WTC11 (cell line): ENCODE results near the gene SLC43A3. TPM values are rescaled to one million over a fixed set of nuclear protein-coding genes. Genes with fewer than 3 reads are reported as not detected.

Source experiments
- ATAC-seq: fragments of 200-7000 bp; cut with Tn5 transposase; 2 replicates; pipeline ENCODE4 v1.10.0; 2021; ENCODE audit warnings: mild to moderate bottlenecking, moderate library complexity
- CTCF ChIA-PET: fragments of 300-600 bp; sonication (Branson Sonifier 250); formaldehyde crosslinking; loops from one replicate; lab custom pipeline; 2021; ENCODE audit warnings: antibody characterized with exemption; lab: Charles Lee
- POLR2A ChIA-PET: fragments of 350-600 bp; sonication (Branson Sonifier 250); formaldehyde crosslinking; loops from one replicate; lab custom pipeline; 2021; ENCODE audit warnings: antibody characterized with exemption; lab: Charles Lee
- DNase-seq: peaks from one replicate; pipeline ENCODE4 v3.0.0; 2021; ENCODE audit warnings: low spot score
- H3K27ac Mint-ChIP-seq: 2 replicates; pipeline ENCODE4 v1.8.0; 2021; ENCODE audit warnings: mixed read lengths
- H3K27me3 Mint-ChIP-seq: 2 replicates; pipeline ENCODE4 v1.8.0; 2021; ENCODE audit warnings: low read depth, mild to moderate bottlenecking, moderate library complexity, mixed read lengths
- H3K36me3 Mint-ChIP-seq: 2 replicates; pipeline ENCODE4 v1.8.0; 2021; ENCODE audit warnings: mixed read lengths
- H3K4me1 Mint-ChIP-seq: 2 replicates; pipeline ENCODE4 v1.8.0; 2022; ENCODE audit warnings: mixed read lengths
- H3K4me3 Mint-ChIP-seq: 2 replicates; pipeline ENCODE4 v1.8.0; 2021; ENCODE audit warnings: mild to moderate bottlenecking, moderate library complexity, mixed read lengths
- H3K9me3 Mint-ChIP-seq: 2 replicates; pipeline ENCODE4 v1.8.0; 2021; ENCODE audit warnings: mixed read lengths
- ARID4B ChIP-seq: sonication (generic); formaldehyde crosslinking; IDR thresholded peaks from 2 replicates; pipeline ENCODE4 v1.8.0; 2023; ENCODE audit warnings: missing genetic modification reagents, mild to moderate bottlenecking, borderline replicate concordance
- ATF1 ChIP-seq: sonication (generic); formaldehyde crosslinking; IDR thresholded peaks from 2 replicates; pipeline ENCODE4 v1.8.1; 2023; ENCODE audit warnings: mild to moderate bottlenecking, moderate library complexity, missing genetic modification reagents
- CBFB ChIP-seq: sonication (generic); formaldehyde crosslinking; IDR thresholded peaks from 2 replicates; pipeline ENCODE4 v1.8.1; 2022; ENCODE audit warnings: mild to moderate bottlenecking, low read depth, missing genetic modification reagents
- EMX1 ChIP-seq: fragments of 250-450 bp; sonication (Bioruptor Pico); IDR thresholded peaks from 2 replicates; pipeline ENCODE4 v1.8.0; 2021; ENCODE audit warnings: mild to moderate bottlenecking
- JAZF1 ChIP-seq: fragments of 250-450 bp; sonication (Bioruptor Pico); IDR thresholded peaks from 2 replicates; pipeline ENCODE4 v1.9.0; 2021; ENCODE audit warnings: moderate library complexity, mild to moderate bottlenecking, inconsistent platforms
- KAT7 ChIP-seq: sonication (generic); formaldehyde crosslinking; IDR thresholded peaks from 2 replicates; pipeline ENCODE4 v1.8.1; 2023; ENCODE audit warnings: missing genetic modification reagents, mild to moderate bottlenecking, borderline replicate concordance
- MXD4 ChIP-seq: fragments of 250-450 bp; sonication (Bioruptor Pico); IDR thresholded peaks from 2 replicates; pipeline ENCODE4 v1.8.0; 2021; ENCODE audit warnings: mild to moderate bottlenecking, moderate library complexity, borderline replicate concordance
- PRRX2 ChIP-seq: fragments of 250-450 bp; sonication (Bioruptor Pico); IDR thresholded peaks from 2 replicates; pipeline ENCODE4 v1.8.0; 2021; ENCODE audit warnings: mild to moderate bottlenecking
- TCF7 ChIP-seq: sonication (generic); formaldehyde crosslinking; IDR thresholded peaks from 2 replicates; pipeline ENCODE4 v1.8.0; 2022; ENCODE audit warnings: mild to moderate bottlenecking, low read depth, missing genetic modification reagents, moderate library complexity
- TP53 ChIP-seq: sonication (generic); formaldehyde crosslinking; IDR thresholded peaks from 2 replicates; pipeline ENCODE4 v1.8.1; 2023; ENCODE audit warnings: mild to moderate bottlenecking, missing genetic modification reagents
- ZNF317 ChIP-seq: sonication (generic); formaldehyde crosslinking; IDR thresholded peaks from 2 replicates; pipeline ENCODE4 v1.8.1; 2023; ENCODE audit warnings: low read depth, mild to moderate bottlenecking, moderate library complexity, missing genetic modification reagents, borderline replicate concordance
- ZNF416 ChIP-seq: fragments of 250-450 bp; sonication (Bioruptor Pico); IDR thresholded peaks from 2 replicates; pipeline ENCODE4 v1.9.0; 2021; ENCODE audit warnings: mild to moderate bottlenecking, inconsistent platforms
- ZNF671 ChIP-seq: fragments of 250-450 bp; sonication (Bioruptor Pico); IDR thresholded peaks from 2 replicates; pipeline ENCODE4 v1.8.0; 2021; ENCODE audit warnings: mild to moderate bottlenecking
- total RNA-seq: library from RNA; stranded (reverse); gene quantifications from 3 replicates; pipeline ENCODE4 v1.2.3, GENCODE V29; 2021
- TF ChIP-seq, protein P1 (sequence below): sonication (generic); formaldehyde crosslinking; IDR thresholded peaks from 2 replicates; pipeline ENCODE4 v1.8.1; 2022; ENCODE audit warnings: low read depth, missing genetic modification reagents, borderline replicate concordance
- TF ChIP-seq, protein P2 (sequence below): sonication (generic); formaldehyde crosslinking; IDR thresholded peaks from 2 replicates; pipeline ENCODE4 v1.8.1; 2022; ENCODE audit warnings: low read depth, mild to moderate bottlenecking, moderate library complexity, missing genetic modification reagents, borderline replicate concordance
- TF ChIP-seq, protein P3 (sequence below): fragments of 250-450 bp; sonication (Bioruptor Pico); conservative IDR thresholded peaks from 2 replicates; pipeline ENCODE4 v1.9.0; 2021; ENCODE audit warnings: mild to moderate bottlenecking

SLC43A3 gene
- total RNA-seq, 1 experiment from 2014 or later: 22.6 TPM

DNA sequence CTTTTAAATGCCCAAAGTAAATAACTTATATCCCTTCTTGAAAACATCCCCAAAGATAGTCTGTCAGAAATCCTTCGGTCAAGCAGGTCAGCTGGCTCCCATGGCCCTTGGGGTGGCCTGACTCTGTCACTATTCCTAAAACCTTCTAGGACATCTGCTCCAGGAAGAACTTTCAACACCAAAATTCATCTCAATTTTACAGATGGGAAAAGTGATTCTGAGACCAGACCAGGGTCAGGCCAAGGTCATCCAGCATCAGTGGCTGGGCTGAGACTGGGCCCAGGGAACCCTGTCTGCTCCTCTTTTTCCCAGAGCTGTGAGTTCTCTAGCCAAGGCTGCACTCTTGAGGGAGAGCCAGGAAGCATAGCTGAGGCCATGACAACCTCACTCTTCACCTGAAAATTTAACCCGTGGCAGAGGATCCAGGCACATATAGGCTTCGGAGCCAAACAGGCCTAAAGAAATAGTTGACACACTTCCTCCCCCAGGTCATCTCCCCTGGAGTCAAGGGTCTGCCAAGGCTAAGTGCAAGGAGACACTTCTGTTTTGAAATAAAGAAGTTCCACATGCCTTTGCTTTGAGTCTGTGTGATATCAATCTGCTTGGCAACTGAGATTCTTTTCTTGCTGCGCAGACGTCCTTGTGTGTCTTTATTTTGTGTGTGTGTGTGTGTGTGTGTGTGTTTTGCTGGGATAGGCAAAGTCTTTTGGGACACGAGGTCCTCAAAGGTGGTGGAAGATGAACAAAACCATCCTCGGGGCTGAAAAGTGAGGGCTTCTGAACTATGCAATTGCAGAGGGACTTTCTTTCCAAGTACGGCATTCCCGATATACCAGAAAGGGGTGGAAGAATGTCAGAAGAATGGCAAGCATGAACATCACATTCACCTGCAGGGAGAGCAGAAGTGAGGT is 19.7 kb downstream of the SLC43A3 start:
- DNase-seq (no peak), ATAC-seq (no peak)
- peaks cover 7% of the 10 kb centered on the region; the same call in 1 of the 2 replicates for H3K27me3 Mint-ChIP-seq
- ChIA-PET CTCF (interaction anchor here (1.3 kb wide), 1 partner anchor 53 kb away, joined by 3 read pairs; the partner anchor contains the start of gene RTN4RL2), POLR2A (no interaction called here)
- H3K4me1 Mint-ChIP-seq: no peaks in the 10 kb centered on the region
- TF ChIP-seq MXD4: no peak
- no peak for TF ChIP-seq ZNF671
- TF ChIP-seq, protein P1, sequence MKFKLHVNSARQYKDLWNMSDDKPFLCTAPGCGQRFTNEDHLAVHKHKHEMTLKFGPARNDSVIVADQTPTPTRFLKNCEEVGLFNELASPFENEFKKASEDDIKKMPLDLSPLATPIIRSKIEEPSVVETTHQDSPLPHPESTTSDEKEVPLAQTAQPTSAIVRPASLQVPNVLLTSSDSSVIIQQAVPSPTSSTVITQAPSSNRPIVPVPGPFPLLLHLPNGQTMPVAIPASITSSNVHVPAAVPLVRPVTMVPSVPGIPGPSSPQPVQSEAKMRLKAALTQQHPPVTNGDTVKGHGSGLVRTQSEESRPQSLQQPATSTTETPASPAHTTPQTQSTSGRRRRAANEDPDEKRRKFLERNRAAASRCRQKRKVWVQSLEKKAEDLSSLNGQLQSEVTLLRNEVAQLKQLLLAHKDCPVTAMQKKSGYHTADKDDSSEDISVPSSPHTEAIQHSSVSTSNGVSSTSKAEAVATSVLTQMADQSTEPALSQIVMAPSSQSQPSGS (CRISPR knock-in tag): no peak
- no peak for TF ChIP-seq ARID4B (CRISPR knock-in tag)
- no peak for TF ChIP-seq EMX1
- H3K4me3 Mint-ChIP-seq: no peak overlapping the region
- no peak overlapping the region for H3K27ac Mint-ChIP-seq
- H3K9me3 Mint-ChIP-seq: no peaks in the 10 kb centered on the region
- peaks cover 27% of the 10 kb centered on the region for H3K36me3 Mint-ChIP-seq

GRCh38 chr11:57406337-57406904 is 20.5 kb downstream of the SLC43A3 start:
- H3K27ac Mint-ChIP-seq: no peak overlapping the region
- POLR2A ChIA-PET: no interaction called here

More at GRCh38 chr11:57406337-57406904, 20.5 kb downstream of the SLC43A3 start:
- H3K36me3 Mint-ChIP-seq: peaks cover 25% of the 10 kb centered on the region
- TF ChIP-seq, protein P2, sequence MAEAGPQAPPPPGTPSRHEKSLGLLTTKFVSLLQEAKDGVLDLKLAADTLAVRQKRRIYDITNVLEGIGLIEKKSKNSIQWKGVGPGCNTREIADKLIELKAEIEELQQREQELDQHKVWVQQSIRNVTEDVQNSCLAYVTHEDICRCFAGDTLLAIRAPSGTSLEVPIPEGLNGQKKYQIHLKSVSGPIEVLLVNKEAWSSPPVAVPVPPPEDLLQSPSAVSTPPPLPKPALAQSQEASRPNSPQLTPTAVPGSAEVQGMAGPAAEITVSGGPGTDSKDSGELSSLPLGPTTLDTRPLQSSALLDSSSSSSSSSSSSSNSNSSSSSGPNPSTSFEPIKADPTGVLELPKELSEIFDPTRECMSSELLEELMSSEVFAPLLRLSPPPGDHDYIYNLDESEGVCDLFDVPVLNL (CRISPR knock-in tag): no peak
- no peak for TF ChIP-seq ZNF317 (CRISPR knock-in tag)
- TF ChIP-seq TP53 (CRISPR knock-in tag): no peak
- no peak for TF ChIP-seq ATF1 (CRISPR knock-in tag)
- no peak for TF ChIP-seq KAT7 (CRISPR knock-in tag)
- no peak for TF ChIP-seq ZNF416 (CRISPR knock-in tag)
- no peak for TF ChIP-seq JAZF1 (CRISPR knock-in tag)
- TF ChIP-seq CBFB (CRISPR knock-in tag): no peak
- no peak for TF ChIP-seq PRRX2 (CRISPR knock-in tag)
- TF ChIP-seq, protein P3, sequence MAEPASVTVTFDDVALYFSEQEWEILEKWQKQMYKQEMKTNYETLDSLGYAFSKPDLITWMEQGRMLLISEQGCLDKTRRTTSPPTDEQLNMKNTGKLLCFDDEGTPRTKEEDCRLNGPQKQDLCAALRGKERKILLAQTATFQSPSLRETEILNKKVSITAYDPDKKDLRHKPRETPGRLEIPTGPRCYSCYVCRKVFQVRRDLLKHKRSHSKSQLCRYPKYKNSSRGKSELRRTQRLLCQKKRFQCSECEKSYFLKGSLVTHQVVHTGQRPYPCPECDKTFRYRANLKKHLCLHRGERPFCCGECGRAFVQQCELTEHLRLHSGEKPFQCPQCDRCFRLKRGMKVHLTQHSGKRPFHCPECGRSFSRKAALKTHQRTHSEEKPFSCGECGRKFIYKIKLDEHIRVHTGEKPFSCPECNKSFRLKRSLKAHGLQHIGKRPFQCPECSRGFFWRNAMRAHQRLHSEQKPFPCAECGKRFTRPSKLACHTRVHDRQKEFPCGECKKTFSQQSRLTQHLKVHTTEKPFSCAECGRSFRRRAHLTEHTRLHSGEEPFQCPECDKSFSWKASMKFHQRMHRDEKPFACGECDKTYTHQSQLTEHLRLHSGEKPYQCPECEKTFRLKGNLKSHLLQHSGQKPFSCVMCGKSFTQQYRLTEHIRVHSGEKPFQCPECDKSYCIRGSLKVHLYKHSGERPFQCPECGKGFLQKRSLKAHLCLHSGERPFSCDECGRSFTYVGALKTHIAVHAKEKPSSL (CRISPR knock-in tag): no peak
- no peak for TF ChIP-seq TCF7 (CRISPR knock-in tag)
- ATAC-seq (no peak), DNase-seq (no peak)
- CTCF ChIA-PET: interaction anchor here (1.3 kb wide), 1 partner anchor 54 kb away, joined by 3 read pairs; the partner anchor contains the start of gene RTN4RL2
- no peak overlapping the region for H3K4me3 Mint-ChIP-seq
- no peaks in the 10 kb centered on the region for H3K9me3 Mint-ChIP-seq
- H3K4me1 Mint-ChIP-seq: no peaks in the 10 kb centered on the region
- H3K27me3 Mint-ChIP-seq: peaks cover 7% of the 10 kb centered on the region; the same call in 1 of the 2 replicates
